Epithelial cell of esophagus (primary cell): ENCODE measurements around the gene IGFL2.

ENCODE experiments used
- DNase-seq: peaks from one replicate; pipeline ENCODE4 v3.0.0; 2010; ENCODE audit warnings: low read depth
- H3K4me3 ChIP-seq: 2 replicates; pipeline ENCODE4 v1.5.1; 2011; ENCODE audit warnings: mild to moderate bottlenecking, low read length, control low read depth
- TF ChIP-seq, protein P1 (sequence below): IDR thresholded peaks from 2 replicates; pipeline ENCODE4 v1.5.1; 2011; ENCODE audit warnings: low read depth, mild to moderate bottlenecking, low read length, control low read depth, inconsistent platforms; ENCODE audit not compliant: insufficient read depth; ENCODE audit errors: missing control alignments

The IGFL2 gene

GRCh38 chr19:46112527-46112926, 35.5 kb upstream of the IGFL2 start:
- TF ChIP-seq, protein P1, sequence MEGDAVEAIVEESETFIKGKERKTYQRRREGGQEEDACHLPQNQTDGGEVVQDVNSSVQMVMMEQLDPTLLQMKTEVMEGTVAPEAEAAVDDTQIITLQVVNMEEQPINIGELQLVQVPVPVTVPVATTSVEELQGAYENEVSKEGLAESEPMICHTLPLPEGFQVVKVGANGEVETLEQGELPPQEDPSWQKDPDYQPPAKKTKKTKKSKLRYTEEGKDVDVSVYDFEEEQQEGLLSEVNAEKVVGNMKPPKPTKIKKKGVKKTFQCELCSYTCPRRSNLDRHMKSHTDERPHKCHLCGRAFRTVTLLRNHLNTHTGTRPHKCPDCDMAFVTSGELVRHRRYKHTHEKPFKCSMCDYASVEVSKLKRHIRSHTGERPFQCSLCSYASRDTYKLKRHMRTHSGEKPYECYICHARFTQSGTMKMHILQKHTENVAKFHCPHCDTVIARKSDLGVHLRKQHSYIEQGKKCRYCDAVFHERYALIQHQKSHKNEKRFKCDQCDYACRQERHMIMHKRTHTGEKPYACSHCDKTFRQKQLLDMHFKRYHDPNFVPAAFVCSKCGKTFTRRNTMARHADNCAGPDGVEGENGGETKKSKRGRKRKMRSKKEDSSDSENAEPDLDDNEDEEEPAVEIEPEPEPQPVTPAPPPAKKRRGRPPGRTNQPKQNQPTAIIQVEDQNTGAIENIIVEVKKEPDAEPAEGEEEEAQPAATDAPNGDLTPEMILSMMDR: no peak
- no peak for DNase-seq
- H3K4me3 ChIP-seq: no peak overlapping the region

DNA sequence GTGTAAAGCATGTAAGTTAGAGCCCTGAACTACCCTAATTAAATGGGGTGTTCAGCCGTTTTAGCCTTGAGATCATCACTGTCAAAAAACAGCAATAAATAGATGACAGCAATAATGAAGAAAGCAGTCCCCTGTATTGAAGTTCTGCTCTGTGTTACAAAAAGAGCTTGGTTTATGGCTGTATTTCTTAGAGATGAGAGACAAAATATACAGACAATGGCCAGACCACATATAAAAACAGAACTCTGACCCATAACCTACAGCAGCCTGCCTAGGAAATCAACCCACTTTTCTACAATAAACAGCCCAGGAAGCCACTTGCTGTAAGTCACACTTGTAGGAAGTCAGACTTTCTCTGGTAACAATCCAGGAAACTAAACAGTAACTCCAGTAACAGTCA, 34.3 kb upstream of the IGFL2 start:
- TF ChIP-seq, protein P1: no peak
- DNase-seq: no peak
- H3K4me3 ChIP-seq: no peak overlapping the region

DNA sequence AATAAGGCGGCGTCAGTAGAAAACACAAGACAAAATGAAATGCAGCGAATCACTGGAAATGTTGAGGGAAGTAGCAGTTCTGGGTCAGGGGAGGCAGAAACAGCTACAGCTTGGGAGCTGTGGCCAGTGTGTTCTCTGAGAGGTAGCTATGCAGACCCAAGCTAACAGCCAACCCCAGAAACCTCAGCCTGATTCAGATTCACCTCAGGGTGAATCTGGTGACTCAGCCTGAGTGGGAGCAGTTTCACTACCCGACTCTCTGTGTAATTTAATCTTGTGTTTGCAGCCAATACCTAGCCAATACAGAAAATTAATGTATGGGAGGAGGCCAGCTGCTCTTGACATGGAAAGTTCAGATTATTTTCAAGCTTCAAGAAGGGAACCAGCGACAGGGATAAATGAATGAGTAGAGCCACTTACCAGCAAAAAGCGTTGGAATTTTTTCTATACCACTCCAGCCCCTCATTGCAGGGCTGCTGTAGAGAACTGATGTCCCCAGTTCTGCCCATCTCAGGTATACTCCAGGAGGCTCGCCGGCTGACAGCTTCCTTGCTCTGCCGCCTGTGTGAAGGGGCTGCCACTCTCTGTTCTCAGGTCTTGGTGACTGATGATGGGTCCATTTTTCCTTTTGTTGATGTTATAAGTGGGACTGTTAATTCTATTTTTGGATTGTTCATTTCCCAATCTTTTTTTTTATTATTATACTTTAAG, 32.5 kb upstream of the IGFL2 start:
- DNase-seq: peak; percentile 94
- TF ChIP-seq, protein P1: no peak
- H3K4me3 ChIP-seq: no peak overlapping the region

GRCh38 chr19:46116121-46116520, 31.9 kb upstream of the IGFL2 start:
- TF ChIP-seq, protein P1: no peak
- H3K4me3 ChIP-seq: no peak overlapping the region
- DNase-seq: no peak

DNA sequence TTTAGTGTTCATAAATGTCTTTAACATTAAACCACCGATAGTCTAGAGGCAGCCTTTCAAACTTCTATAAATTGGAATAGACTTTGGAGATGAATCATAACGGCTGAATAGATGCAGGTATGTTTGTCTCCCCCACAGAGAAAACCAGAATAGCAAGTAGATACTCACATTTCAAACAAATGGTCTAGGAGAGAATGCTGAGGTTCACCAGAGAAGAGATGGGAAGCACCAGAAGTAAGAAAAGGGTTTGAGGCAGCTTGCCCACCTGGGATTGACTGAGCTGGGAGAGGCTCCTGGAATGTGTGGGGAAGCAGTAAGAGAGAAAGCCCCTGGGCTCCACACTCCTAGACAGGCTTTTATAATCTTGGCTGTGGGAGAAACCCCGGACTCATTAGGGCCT, 29.9 kb upstream of the IGFL2 start:
- DNase-seq: peak; percentile 62
- TF ChIP-seq, protein P1: no peak
- H3K4me3 ChIP-seq: no peak overlapping the region

DNA sequence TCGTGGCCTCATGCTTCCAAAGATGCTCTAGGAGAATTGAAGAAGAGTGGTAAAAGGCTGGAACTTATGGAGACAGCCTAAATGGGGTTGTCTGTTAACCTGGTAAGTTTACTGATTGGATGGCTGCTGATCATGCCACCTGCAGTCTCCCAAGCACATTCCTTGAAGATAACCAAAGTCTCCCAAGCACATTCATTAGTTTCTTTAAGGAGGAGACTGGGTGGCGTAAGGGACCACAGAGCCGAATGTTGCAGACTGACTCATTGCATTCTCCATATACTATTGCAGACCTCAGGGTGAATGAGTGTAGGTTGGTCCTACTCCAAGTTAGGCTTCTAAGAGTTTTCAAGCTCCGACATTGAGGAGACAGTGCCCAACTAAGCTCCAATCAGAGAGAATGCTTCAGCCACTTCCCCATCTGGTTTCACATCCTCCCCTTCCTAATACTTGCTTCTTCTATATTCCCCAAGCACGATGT, 23.4 kb upstream of the IGFL2 start, which contains the start of gene IGFL3:
Gene IGFL3, minus strand, starts transcription at position 51 of the 478 bp plus-strand sequence. Its CDS starts 39 bp downstream, at position 12.
- TF ChIP-seq, protein P1: no peak
- H3K4me3 ChIP-seq: no peak within 1 kb of the TSS
- peak; percentile 48 for DNase-seq

- no peak overlapping the region for H3K4me3 ChIP-seq
- no peak for DNase-seq
- TF ChIP-seq, protein P1: no peak
Measured at GRCh38 chr19:46125447-46125846, 22.6 kb upstream of the IGFL2 start.
